HEK293 (cell line): ENCODE data around the gene PFN4.

ENCODE experiments used
- CTCF ChIA-PET: fragments of 350-600 bp; formaldehyde crosslinking; extraction: SDS; loops from one replicate; lab custom pipeline; 2021; ENCODE audit warnings: antibody characterized with exemption; lab: Yijun Ruan, JAX
- POLR2A ChIA-PET: fragments of 300-600 bp; formaldehyde crosslinking; extraction: SDS; loops from one replicate; lab custom pipeline; 2020; ENCODE audit warnings: antibody characterized with exemption, inconsistent platforms; lab: Yijun Ruan, JAX
- H3K27ac ChIP-seq: fragments of 200-500 bp; sonication (Bioruptor generic); 2 replicates; pipeline ENCODE4 v1.5.1; 2014; ENCODE audit warnings: low read depth, low read length, control low read depth, inconsistent platforms; ENCODE audit errors: extremely low read depth
- H3K36me3 ChIP-seq, 2 experiments: fragments of 200-500 bp in 1 of 2; sonication (Bioruptor generic) in 1 of 2; 1 replicate in 1 of 2; 2 replicates in 1 of 2; pipeline ENCODE4 v1.5.1; 2014 to 2017; ENCODE audit warnings: inconsistent platforms in 2 of 2, low read length in 2 of 2; ENCODE audit not compliant: control insufficient read depth in 2 of 2, insufficient read depth in 1 of 2
- H3K4me1 ChIP-seq: fragments of 200-500 bp; sonication (Bioruptor generic); 2 replicates; pipeline ENCODE4 v1.5.1; 2014; ENCODE audit warnings: mild to moderate bottlenecking, low read length, inconsistent platforms; ENCODE audit not compliant: control insufficient read depth, insufficient read depth
- H3K4me3 ChIP-seq: 2 replicates; pipeline ENCODE4 v1.5.1; 2011; ENCODE audit warnings: low read depth, mild to moderate bottlenecking, control low read depth, low read length, moderate library complexity
- H3K9me3 ChIP-seq: fragments of 200-500 bp; sonication (Bioruptor generic); 2 replicates; pipeline ENCODE4 v1.5.1; 2014; ENCODE audit warnings: low read depth, low read length, inconsistent platforms; ENCODE audit not compliant: control insufficient read depth, insufficient read depth
- GLI4 ChIP-seq: fragments of 450-650 bp; formaldehyde crosslinking; IDR thresholded peaks from 2 replicates; pipeline ENCODE4 v1.5.1; 2016; ENCODE audit warnings: missing biosample characterization, missing genetic modification characterization
- GLIS1 ChIP-seq: fragments of 450-650 bp; formaldehyde crosslinking; IDR thresholded peaks from 2 replicates; pipeline ENCODE4 v1.5.1; 2016; ENCODE audit warnings: missing biosample characterization, missing genetic modification characterization
- KLF10 ChIP-seq: fragments of 450-650 bp; IDR thresholded peaks from 2 replicates; pipeline ENCODE4 v1.5.1; 2018; ENCODE audit warnings: missing biosample characterization, mild to moderate bottlenecking, missing genetic modification characterization
- KLF7 ChIP-seq: fragments of 450-650 bp; formaldehyde crosslinking; IDR thresholded peaks from 2 replicates; pipeline ENCODE4 v1.5.1; 2016; ENCODE audit warnings: missing biosample characterization, missing genetic modification characterization, borderline replicate concordance
- PBX3 ChIP-seq: sonication (generic); formaldehyde crosslinking; IDR thresholded peaks from 2 replicates; pipeline ENCODE4 v1.8.1; 2022; ENCODE audit warnings: mild to moderate bottlenecking, moderate library complexity, missing genetic modification reagents
- PRDM10 ChIP-seq: fragments of 450-650 bp; formaldehyde crosslinking; IDR thresholded peaks from 2 replicates; pipeline ENCODE4 v1.5.1; 2016; ENCODE audit warnings: missing biosample characterization, missing genetic modification characterization
- REPIN1 ChIP-seq: fragments of 450-650 bp; formaldehyde crosslinking; IDR thresholded peaks from 2 replicates; pipeline ENCODE4 v1.5.1; 2017; ENCODE audit warnings: missing biosample characterization, missing genetic modification characterization, low read depth
- ZEB2 ChIP-seq: fragments of 450-650 bp; formaldehyde crosslinking; IDR thresholded peaks from 2 replicates; pipeline ENCODE4 v1.5.1; 2016; ENCODE audit warnings: missing biosample characterization, missing genetic modification characterization
- ZFP3 ChIP-seq: fragments of 450-650 bp; formaldehyde crosslinking; IDR thresholded peaks from 2 replicates; pipeline ENCODE4 v1.5.1; 2016; ENCODE audit warnings: low read depth, missing biosample characterization, missing genetic modification characterization
- ZNF155 ChIP-seq: fragments of 450-650 bp; formaldehyde crosslinking; IDR thresholded peaks from 2 replicates; pipeline ENCODE4 v1.5.1; 2016; ENCODE audit warnings: missing biosample characterization, missing genetic modification characterization
- ZNF214 ChIP-seq: fragments of 450-650 bp; formaldehyde crosslinking; IDR thresholded peaks from 2 replicates; pipeline ENCODE4 v1.5.1; 2017; ENCODE audit warnings: missing biosample characterization, mild to moderate bottlenecking, missing genetic modification characterization, borderline replicate concordance
- ZNF324 ChIP-seq: fragments of 450-650 bp; formaldehyde crosslinking; IDR thresholded peaks from 2 replicates; pipeline ENCODE4 v1.5.1; 2016; ENCODE audit warnings: missing biosample characterization, missing genetic modification characterization
- ZNF350 ChIP-seq: fragments of 450-650 bp; formaldehyde crosslinking; IDR thresholded peaks from 2 replicates; pipeline ENCODE4 v1.5.0; 2017; ENCODE audit warnings: missing biosample characterization, mild to moderate bottlenecking, missing genetic modification characterization
- ZNF362 ChIP-seq: fragments of 450-650 bp; formaldehyde crosslinking; IDR thresholded peaks from 2 replicates; pipeline ENCODE4 v1.5.1; 2016; ENCODE audit warnings: missing biosample characterization, missing genetic modification characterization
- ZNF48 ChIP-seq: fragments of 450-650 bp; formaldehyde crosslinking; IDR thresholded peaks from 2 replicates; pipeline ENCODE4 v1.5.1; 2016; ENCODE audit warnings: missing biosample characterization, missing genetic modification characterization
- ZNF510 ChIP-seq: fragments of 450-650 bp; formaldehyde crosslinking; IDR thresholded peaks from 2 replicates; pipeline ENCODE4 v1.5.1; 2018; ENCODE audit warnings: mild to moderate bottlenecking, missing genetic modification characterization, missing biosample characterization; ENCODE audit not compliant: insufficient replicate concordance
- ZNF692 ChIP-seq: fragments of 450-650 bp; formaldehyde crosslinking; IDR thresholded peaks from 2 replicates; pipeline ENCODE4 v1.5.1; 2016; ENCODE audit warnings: missing biosample characterization, missing genetic modification characterization
- ZNF707 ChIP-seq: fragments of 450-650 bp; formaldehyde crosslinking; IDR thresholded peaks from 2 replicates; pipeline ENCODE4 v1.5.1; 2016; ENCODE audit warnings: missing biosample characterization, missing genetic modification characterization
- ZNF76 ChIP-seq: fragments of 450-650 bp; formaldehyde crosslinking; IDR thresholded peaks from 2 replicates; pipeline ENCODE4; 2016; ENCODE audit warnings: low read depth, missing biosample characterization, missing genetic modification characterization, borderline replicate concordance
- ZSCAN5A ChIP-seq: fragments of 450-650 bp; formaldehyde crosslinking; IDR thresholded peaks from 2 replicates; pipeline ENCODE4 v1.5.1; 2016; ENCODE audit warnings: missing biosample characterization, missing genetic modification characterization

PFN4 gene

GRCh38 chr2:24082787-24083566 is 40.2 kb downstream of the PFN4 start:
- peaks cover 3 to 46% of the 10 kb centered on the region in 2 experiments; a peak in 2 of 3 replicates for H3K36me3 ChIP-seq
- TF ChIP-seq ZSCAN5A (tag by site-specific recombination) (no peak), ZNF48 (no peak)
- TF ChIP-seq, all 188 proteins: peak for 0
- H3K9me3 ChIP-seq = no peaks in the 10 kb centered on the region
- ChIA-PET POLR2A (interaction anchor here (1.0 to 2.4 kb wide), 4 partner anchors 36 to 258 kb away, joined by 3 to 13 read pairs (median 6); partner anchors contain the start of genes ATAD2B and WDCP), CTCF (interaction anchor here (0.5 to 3.1 kb wide), 17 partner anchors 10 to 259 kb away, joined by 3 to 23 read pairs (median 4); partner anchors contain the start of genes ATAD2B and WDCP)
- H3K27ac ChIP-seq = peak overlapping the region; percentile 79; the same call in 1 of the 2 replicates
- H3K4me1 ChIP-seq = no peaks in the 10 kb centered on the region
- H3K4me3 ChIP-seq = no peak overlapping the region; the same call in 1 of the 2 replicates

- no peak for TF ChIP-seq GLI4 (tag by site-specific recombination)
- TF ChIP-seq ZEB2 (tag by site-specific recombination) = no peak
- no peak for TF ChIP-seq ZNF324 (tag by site-specific recombination)
- no peak for TF ChIP-seq ZNF214 (tag by site-specific recombination)
- TF ChIP-seq KLF7 (tag by site-specific recombination) = no peak
- no peak for TF ChIP-seq GLIS1 (tag by site-specific recombination)
- no peak for TF ChIP-seq PBX3
- TF ChIP-seq REPIN1 (tag by site-specific recombination) = no peak
- no peak for TF ChIP-seq PRDM10 (tag by site-specific recombination)
- TF ChIP-seq ZNF707 = no peak
- TF ChIP-seq KLF10 (tag by site-specific recombination) = no peak
- no peak for TF ChIP-seq ZNF510 (tag by site-specific recombination)
- TF ChIP-seq ZFP3 (tag by site-specific recombination) = no peak
- TF ChIP-seq ZNF155 (tag by site-specific recombination) = no peak
- no peak for TF ChIP-seq ZNF692 (tag by site-specific recombination)
- TF ChIP-seq ZNF350 (tag by site-specific recombination) = no peak
- no peak for TF ChIP-seq ZNF76 (tag by site-specific recombination)
- no peak for TF ChIP-seq ZNF362
- Histone ChIP-seq H3K4me1 (0 out of 2 replicates have a peak, but pooled peaks cover 3% of the 10 kb centered on the region), H3K9me3 (no peaks in the 10 kb centered on the region), H3K4me3 (no peak overlapping the region), H3K36me3 (peaks cover 3 to 43% of the 10 kb centered on the region in 2 experiments; a peak in 2 of 3 replicates), H3K27ac (no peak overlapping the region)
- CTCF ChIA-PET = no interaction called here
- POLR2A ChIA-PET = no interaction called here
These were observed 42.4 kb downstream of the PFN4 start for GRCh38 chr2:24080701-24081100.
